ENCODE data around the gene STX1A.
"Not testable (repeated sequence)": the region's sequence is repeated elsewhere in the genome, so short reads cannot be mapped to it uniquely, and the experiment has no call there.

DNA sequence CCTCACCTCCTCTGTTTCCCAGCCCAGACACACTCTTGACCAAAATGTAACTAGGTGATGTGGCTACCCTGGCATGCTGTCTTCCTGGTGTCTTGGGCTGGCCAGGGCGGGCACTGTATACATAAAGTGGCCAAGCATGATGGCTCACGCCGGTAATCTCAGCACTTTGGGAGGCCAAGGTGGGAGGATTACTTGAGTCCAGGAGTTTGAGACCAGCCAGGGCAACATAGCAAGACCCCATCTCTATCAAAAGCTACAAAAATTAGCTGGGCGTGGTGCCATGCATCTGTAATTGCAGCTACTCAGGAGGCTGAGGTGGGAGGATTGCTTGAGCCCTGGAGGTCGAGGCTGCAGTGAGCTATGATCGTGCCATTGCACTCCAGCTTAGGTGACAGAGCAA, 6.2 kb downstream of the STX1A start:
- TF ChIP-seq ZNF317 (CRISPR knock-in tag; IDR thresholded peaks at IDR 0.05; ENCODE audit: borderline replicate concordance, low read depth); FOXJ3 (CRISPR knock-in tag; IDR thresholded peaks at IDR 0.05; ENCODE audit: borderline replicate concordance); ELF4 (CRISPR knock-in tag; IDR thresholded peaks at IDR 0.05; ENCODE audit: low read depth): not testable (repeated sequence)
- TF ChIP-seq, protein P1, sequence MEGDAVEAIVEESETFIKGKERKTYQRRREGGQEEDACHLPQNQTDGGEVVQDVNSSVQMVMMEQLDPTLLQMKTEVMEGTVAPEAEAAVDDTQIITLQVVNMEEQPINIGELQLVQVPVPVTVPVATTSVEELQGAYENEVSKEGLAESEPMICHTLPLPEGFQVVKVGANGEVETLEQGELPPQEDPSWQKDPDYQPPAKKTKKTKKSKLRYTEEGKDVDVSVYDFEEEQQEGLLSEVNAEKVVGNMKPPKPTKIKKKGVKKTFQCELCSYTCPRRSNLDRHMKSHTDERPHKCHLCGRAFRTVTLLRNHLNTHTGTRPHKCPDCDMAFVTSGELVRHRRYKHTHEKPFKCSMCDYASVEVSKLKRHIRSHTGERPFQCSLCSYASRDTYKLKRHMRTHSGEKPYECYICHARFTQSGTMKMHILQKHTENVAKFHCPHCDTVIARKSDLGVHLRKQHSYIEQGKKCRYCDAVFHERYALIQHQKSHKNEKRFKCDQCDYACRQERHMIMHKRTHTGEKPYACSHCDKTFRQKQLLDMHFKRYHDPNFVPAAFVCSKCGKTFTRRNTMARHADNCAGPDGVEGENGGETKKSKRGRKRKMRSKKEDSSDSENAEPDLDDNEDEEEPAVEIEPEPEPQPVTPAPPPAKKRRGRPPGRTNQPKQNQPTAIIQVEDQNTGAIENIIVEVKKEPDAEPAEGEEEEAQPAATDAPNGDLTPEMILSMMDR (IDR thresholded peaks at IDR 0.05), result not testable (repeated sequence)
- TF ChIP-seq, protein P2, sequence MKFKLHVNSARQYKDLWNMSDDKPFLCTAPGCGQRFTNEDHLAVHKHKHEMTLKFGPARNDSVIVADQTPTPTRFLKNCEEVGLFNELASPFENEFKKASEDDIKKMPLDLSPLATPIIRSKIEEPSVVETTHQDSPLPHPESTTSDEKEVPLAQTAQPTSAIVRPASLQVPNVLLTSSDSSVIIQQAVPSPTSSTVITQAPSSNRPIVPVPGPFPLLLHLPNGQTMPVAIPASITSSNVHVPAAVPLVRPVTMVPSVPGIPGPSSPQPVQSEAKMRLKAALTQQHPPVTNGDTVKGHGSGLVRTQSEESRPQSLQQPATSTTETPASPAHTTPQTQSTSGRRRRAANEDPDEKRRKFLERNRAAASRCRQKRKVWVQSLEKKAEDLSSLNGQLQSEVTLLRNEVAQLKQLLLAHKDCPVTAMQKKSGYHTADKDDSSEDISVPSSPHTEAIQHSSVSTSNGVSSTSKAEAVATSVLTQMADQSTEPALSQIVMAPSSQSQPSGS (CRISPR knock-in tag; IDR thresholded peaks at IDR 0.05; ENCODE audit: borderline replicate concordance, low read depth), result not testable (repeated sequence)
- TF ChIP-seq, protein P3, sequence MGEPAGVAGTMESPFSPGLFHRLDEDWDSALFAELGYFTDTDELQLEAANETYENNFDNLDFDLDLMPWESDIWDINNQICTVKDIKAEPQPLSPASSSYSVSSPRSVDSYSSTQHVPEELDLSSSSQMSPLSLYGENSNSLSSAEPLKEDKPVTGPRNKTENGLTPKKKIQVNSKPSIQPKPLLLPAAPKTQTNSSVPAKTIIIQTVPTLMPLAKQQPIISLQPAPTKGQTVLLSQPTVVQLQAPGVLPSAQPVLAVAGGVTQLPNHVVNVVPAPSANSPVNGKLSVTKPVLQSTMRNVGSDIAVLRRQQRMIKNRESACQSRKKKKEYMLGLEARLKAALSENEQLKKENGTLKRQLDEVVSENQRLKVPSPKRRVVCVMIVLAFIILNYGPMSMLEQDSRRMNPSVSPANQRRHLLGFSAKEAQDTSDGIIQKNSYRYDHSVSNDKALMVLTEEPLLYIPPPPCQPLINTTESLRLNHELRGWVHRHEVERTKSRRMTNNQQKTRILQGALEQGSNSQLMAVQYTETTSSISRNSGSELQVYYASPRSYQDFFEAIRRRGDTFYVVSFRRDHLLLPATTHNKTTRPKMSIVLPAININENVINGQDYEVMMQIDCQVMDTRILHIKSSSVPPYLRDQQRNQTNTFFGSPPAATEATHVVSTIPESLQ (CRISPR knock-in tag; IDR thresholded peaks at IDR 0.05), result not testable (repeated sequence)
- TF ChIP-seq, protein P4, sequence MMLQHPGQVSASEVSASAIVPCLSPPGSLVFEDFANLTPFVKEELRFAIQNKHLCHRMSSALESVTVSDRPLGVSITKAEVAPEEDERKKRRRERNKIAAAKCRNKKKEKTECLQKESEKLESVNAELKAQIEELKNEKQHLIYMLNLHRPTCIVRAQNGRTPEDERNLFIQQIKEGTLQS (CRISPR knock-in tag; conservative IDR thresholded peaks at IDR 0.05), result not testable (repeated sequence)
- TF ChIP-seq, protein P5, sequence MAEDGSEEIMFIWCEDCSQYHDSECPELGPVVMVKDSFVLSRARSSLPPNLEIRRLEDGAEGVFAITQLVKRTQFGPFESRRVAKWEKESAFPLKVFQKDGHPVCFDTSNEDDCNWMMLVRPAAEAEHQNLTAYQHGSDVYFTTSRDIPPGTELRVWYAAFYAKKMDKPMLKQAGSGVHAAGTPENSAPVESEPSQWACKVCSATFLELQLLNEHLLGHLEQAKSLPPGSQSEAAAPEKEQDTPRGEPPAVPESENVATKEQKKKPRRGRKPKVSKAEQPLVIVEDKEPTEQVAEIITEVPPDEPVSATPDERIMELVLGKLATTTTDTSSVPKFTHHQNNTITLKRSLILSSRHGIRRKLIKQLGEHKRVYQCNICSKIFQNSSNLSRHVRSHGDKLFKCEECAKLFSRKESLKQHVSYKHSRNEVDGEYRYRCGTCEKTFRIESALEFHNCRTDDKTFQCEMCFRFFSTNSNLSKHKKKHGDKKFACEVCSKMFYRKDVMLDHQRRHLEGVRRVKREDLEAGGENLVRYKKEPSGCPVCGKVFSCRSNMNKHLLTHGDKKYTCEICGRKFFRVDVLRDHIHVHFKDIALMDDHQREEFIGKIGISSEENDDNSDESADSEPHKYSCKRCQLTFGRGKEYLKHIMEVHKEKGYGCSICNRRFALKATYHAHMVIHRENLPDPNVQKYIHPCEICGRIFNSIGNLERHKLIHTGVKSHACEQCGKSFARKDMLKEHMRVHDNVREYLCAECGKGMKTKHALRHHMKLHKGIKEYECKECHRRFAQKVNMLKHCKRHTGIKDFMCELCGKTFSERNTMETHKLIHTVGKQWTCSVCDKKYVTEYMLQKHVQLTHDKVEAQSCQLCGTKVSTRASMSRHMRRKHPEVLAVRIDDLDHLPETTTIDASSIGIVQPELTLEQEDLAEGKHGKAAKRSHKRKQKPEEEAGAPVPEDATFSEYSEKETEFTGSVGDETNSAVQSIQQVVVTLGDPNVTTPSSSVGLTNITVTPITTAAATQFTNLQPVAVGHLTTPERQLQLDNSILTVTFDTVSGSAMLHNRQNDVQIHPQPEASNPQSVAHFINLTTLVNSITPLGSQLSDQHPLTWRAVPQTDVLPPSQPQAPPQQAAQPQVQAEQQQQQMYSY (CRISPR knock-in tag; IDR thresholded peaks at IDR 0.05), result not testable (repeated sequence)
- TF ChIP-seq, protein P6, sequence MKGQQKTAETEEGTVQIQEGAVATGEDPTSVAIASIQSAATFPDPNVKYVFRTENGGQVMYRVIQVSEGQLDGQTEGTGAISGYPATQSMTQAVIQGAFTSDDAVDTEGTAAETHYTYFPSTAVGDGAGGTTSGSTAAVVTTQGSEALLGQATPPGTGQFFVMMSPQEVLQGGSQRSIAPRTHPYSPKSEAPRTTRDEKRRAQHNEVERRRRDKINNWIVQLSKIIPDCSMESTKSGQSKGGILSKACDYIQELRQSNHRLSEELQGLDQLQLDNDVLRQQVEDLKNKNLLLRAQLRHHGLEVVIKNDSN (CRISPR knock-in tag; IDR thresholded peaks at IDR 0.05), result not testable (repeated sequence)
- TF ChIP-seq, protein P7, sequence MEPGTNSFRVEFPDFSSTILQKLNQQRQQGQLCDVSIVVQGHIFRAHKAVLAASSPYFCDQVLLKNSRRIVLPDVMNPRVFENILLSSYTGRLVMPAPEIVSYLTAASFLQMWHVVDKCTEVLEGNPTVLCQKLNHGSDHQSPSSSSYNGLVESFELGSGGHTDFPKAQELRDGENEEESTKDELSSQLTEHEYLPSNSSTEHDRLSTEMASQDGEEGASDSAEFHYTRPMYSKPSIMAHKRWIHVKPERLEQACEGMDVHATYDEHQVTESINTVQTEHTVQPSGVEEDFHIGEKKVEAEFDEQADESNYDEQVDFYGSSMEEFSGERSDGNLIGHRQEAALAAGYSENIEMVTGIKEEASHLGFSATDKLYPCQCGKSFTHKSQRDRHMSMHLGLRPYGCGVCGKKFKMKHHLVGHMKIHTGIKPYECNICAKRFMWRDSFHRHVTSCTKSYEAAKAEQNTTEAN (CRISPR knock-in tag; IDR thresholded peaks at IDR 0.05), result not testable (repeated sequence)
